ENCODE measurements around the gene TRAPPC12.

TRAPPC12 gene

DNA sequence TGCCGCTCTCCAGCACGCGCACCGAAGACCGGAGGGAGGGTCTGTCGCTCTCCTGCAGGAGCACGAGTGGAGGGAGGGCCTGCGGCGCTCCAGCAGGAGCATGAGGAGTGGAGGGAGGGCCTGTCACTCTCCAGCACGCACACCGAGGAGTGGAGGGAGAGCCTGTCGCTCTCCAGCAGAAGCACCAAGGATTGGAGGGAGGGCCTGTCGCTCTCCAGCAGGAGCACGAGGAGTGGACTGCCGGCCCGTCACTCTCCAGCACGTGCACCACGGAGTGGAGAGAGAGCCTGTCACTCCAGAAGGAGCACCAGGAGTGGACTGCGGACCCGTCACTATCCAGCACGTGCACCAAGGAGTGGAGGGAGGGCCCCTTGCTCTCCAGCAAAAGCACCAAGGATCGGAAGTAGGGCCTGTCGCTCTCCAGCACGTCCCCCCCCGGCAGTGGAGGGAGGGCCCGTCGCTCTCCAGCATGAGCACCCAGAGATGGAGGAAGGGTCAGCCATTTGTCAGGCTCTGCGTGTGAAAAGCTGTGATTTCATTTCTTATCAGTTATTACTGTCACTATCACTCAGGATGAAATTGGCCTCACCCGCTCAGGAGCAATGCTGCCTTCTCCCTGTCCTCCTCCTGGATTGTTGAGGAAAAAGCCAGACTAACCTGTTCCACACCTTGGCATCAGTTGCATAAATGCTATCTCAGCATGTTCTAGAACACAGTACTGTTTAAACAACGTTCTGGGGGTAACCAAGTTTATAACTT, 103.9 kb downstream of the TRAPPC12 start:
- Histone ChIP-seq H3K27me3 (replicated peaks in 2 of 5; ENCODE audit: control insufficient read depth in 4 of 5, insufficient read depth in 5 of 5, low read length in 4 of 5) (no peaks in the 10 kb centered on the region), H3K4me3 (ENCODE audit: control insufficient read depth in 1 of 7, extremely low read depth in 1 of 7, insufficient read depth in 4 of 7, low read depth in 2 of 7, low read length in 6 of 7) (no peak overlapping the region), H3K36me3 (ENCODE audit: control insufficient read depth in 4 of 4, insufficient read depth in 4 of 4, low read length in 3 of 4) (peaks cover 0 to 35% (median 20%) of the 10 kb centered on the region in 4 experiments), H3K27ac (ENCODE audit: insufficient read depth in 1 of 2, low read depth in 1 of 2, low read length in 2 of 2, poor library complexity in 1 of 2, severe bottlenecking in 2 of 2) (no peak overlapping the region), H3K9me3 (ENCODE audit: control extremely low read depth in 1 of 5, control insufficient read depth in 4 of 5, insufficient read depth in 2 of 5, low read depth in 1 of 5, low read length in 4 of 5) (peaks cover 0 to 5% (median 0%) of the 10 kb centered on the region in 5 experiments), H3K4me1 (ENCODE audit: control extremely low read depth in 1 of 4, control insufficient read depth in 4 of 4, insufficient read depth in 4 of 4, low read length in 3 of 4) (no peaks in the 10 kb centered on the region)
- POLR2A ChIA-PET: no interaction called here
- CTCF ChIA-PET: no interaction called here
- peak; percentile 64 to 92 (median 81) for DNase-seq
- WGBS (ENCODE audit: insufficient coverage): 89% methylated on average over 26 of the region's 30 CpGs

GRCh38 chr2:3483986-3484960, 104.8 kb downstream of the TRAPPC12 start:
- POLR2A ChIA-PET: no interaction called here
- Histone ChIP-seq H3K4me3 (ENCODE audit: control insufficient read depth in 1 of 7, extremely low read depth in 1 of 7, insufficient read depth in 4 of 7, low read depth in 2 of 7, low read length in 6 of 7) (no peak overlapping the region), H3K9me3 (ENCODE audit: control extremely low read depth in 1 of 5, control insufficient read depth in 4 of 5, insufficient read depth in 2 of 5, low read depth in 1 of 5, low read length in 4 of 5) (peaks cover 0 to 5% (median 0%) of the 10 kb centered on the region in 5 experiments), H3K27ac (ENCODE audit: insufficient read depth in 1 of 2, low read depth in 1 of 2, low read length in 2 of 2, poor library complexity in 1 of 2, severe bottlenecking in 2 of 2) (no peak overlapping the region), H3K4me1 (ENCODE audit: control extremely low read depth in 1 of 4, control insufficient read depth in 4 of 4, insufficient read depth in 4 of 4, low read length in 3 of 4) (no peaks in the 10 kb centered on the region), H3K36me3 (ENCODE audit: control insufficient read depth in 4 of 4, insufficient read depth in 4 of 4, low read length in 3 of 4) (peaks cover 0 to 27% (median 12%) of the 10 kb centered on the region in 4 experiments), H3K27me3 (replicated peaks in 2 of 5; ENCODE audit: control insufficient read depth in 4 of 5, insufficient read depth in 5 of 5, low read length in 4 of 5) (no peaks in the 10 kb centered on the region)
- no peak for DNase-seq
- CTCF ChIA-PET: no interaction called here
- 92% methylated on average over 27 of the region's 34 CpGs for WGBS (ENCODE audit: insufficient coverage)

- CTCF ChIA-PET: no interaction called here
- no peaks in the 10 kb centered on the region for H3K27me3 ChIP-seq (replicated peaks in 2 of 5; ENCODE audit: control insufficient read depth in 4 of 5, insufficient read depth in 5 of 5, low read length in 4 of 5)
- POLR2A ChIA-PET: no interaction called here
- no peak for DNase-seq
- 96% methylated on average over 11 of the region's 11 CpGs for WGBS (ENCODE audit: insufficient coverage)
- no peak overlapping the region for H3K4me3 ChIP-seq (ENCODE audit: control insufficient read depth in 1 of 7, extremely low read depth in 1 of 7, insufficient read depth in 4 of 7, low read depth in 2 of 7, low read length in 6 of 7)
- peaks cover 0 to under 1% (median 0%) of the 10 kb centered on the region in 4 experiments for H3K4me1 ChIP-seq (ENCODE audit: control extremely low read depth in 1 of 4, control insufficient read depth in 4 of 4, insufficient read depth in 4 of 4, low read length in 3 of 4)
- peaks cover 0 to 19% (median 6%) of the 10 kb centered on the region in 4 experiments for H3K36me3 ChIP-seq (ENCODE audit: control insufficient read depth in 4 of 4, insufficient read depth in 4 of 4, low read length in 3 of 4)
- no peak overlapping the region for H3K27ac ChIP-seq (ENCODE audit: insufficient read depth in 1 of 2, low read depth in 1 of 2, low read length in 2 of 2, poor library complexity in 1 of 2, severe bottlenecking in 2 of 2)
- H3K9me3 ChIP-seq (ENCODE audit: control extremely low read depth in 1 of 5, control insufficient read depth in 4 of 5, insufficient read depth in 2 of 5, low read depth in 1 of 5, low read length in 4 of 5): peaks cover 0 to 5% (median 0%) of the 10 kb centered on the region in 5 experiments
These were observed 105.7 kb downstream of the TRAPPC12 start for GRCh38 chr2:3485166-3485565.

- Histone ChIP-seq H3K9me3 (ENCODE audit: control extremely low read depth in 1 of 5, control insufficient read depth in 4 of 5, insufficient read depth in 2 of 5, low read depth in 1 of 5, low read length in 4 of 5) (peaks cover 0 to 5% (median 0%) of the 10 kb centered on the region in 5 experiments), H3K4me1 (ENCODE audit: control extremely low read depth in 1 of 4, control insufficient read depth in 4 of 4, insufficient read depth in 4 of 4, low read length in 3 of 4) (peaks cover 0 to 12% (median 8%) of the 10 kb centered on the region in 4 experiments), H3K27me3 (replicated peaks in 2 of 5; ENCODE audit: control insufficient read depth in 4 of 5, insufficient read depth in 5 of 5, low read length in 4 of 5) (no peaks in the 10 kb centered on the region), H3K36me3 (ENCODE audit: control insufficient read depth in 4 of 4, insufficient read depth in 4 of 4, low read length in 3 of 4) (peaks cover 0 to 19% (median 6%) of the 10 kb centered on the region in 4 experiments), H3K4me3 (ENCODE audit: control insufficient read depth in 1 of 7, extremely low read depth in 1 of 7, insufficient read depth in 4 of 7, low read depth in 2 of 7, low read length in 6 of 7) (no peak overlapping the region), H3K27ac (ENCODE audit: insufficient read depth in 1 of 2, low read depth in 1 of 2, low read length in 2 of 2, poor library complexity in 1 of 2, severe bottlenecking in 2 of 2) (no peak overlapping the region)
- no peak for DNase-seq
- WGBS (ENCODE audit: insufficient coverage): 96% methylated on average over 24 of the region's 29 CpGs
- CTCF ChIA-PET: no interaction called here
- POLR2A ChIA-PET: no interaction called here
These were observed 106.8 kb downstream of the TRAPPC12 start for GRCh38 chr2:3486047-3487027.

DNA sequence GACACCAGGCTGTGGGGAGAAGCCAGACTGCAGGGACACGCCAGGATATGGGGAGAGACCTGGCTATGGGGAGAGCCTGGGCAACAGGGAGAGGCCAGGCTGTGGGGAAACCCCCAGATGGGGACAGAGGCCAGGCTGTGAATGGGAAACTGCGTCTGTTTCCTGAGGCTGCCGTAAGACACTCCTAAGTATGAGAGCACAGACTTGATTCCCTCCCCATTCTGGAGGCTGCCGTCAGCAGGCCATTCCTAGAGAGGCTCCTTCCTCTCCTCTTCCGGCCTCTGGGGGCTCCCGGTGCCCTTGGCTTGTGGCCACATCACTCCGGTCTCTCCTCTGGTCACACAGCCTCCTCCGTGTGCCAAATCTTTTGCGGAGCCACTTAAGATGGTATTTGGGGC, 107.5 kb downstream of the TRAPPC12 start:
- H3K27me3 ChIP-seq (replicated peaks in 2 of 5; ENCODE audit: control insufficient read depth in 4 of 5, insufficient read depth in 5 of 5, low read length in 4 of 5): no peaks in the 10 kb centered on the region

GRCh38 chr2:3487432-3487831, 107.9 kb downstream of the TRAPPC12 start:
- no peaks in the 10 kb centered on the region for H3K27me3 ChIP-seq (replicated peaks in 2 of 5; ENCODE audit: control insufficient read depth in 4 of 5, insufficient read depth in 5 of 5, low read length in 4 of 5)
- H3K36me3 ChIP-seq (ENCODE audit: control insufficient read depth in 4 of 4, insufficient read depth in 4 of 4, low read length in 3 of 4): peaks cover 0 to 13% (median 2%) of the 10 kb centered on the region in 4 experiments
- no peak overlapping the region for H3K27ac ChIP-seq (ENCODE audit: insufficient read depth in 1 of 2, low read depth in 1 of 2, low read length in 2 of 2, poor library complexity in 1 of 2, severe bottlenecking in 2 of 2)
- H3K9me3 ChIP-seq (ENCODE audit: control extremely low read depth in 1 of 5, control insufficient read depth in 4 of 5, insufficient read depth in 2 of 5, low read depth in 1 of 5, low read length in 4 of 5): peaks cover 0 to 5% (median 0%) of the 10 kb centered on the region in 5 experiments
- peaks cover 0 to 17% (median 10%) of the 10 kb centered on the region in 4 experiments for H3K4me1 ChIP-seq (ENCODE audit: control extremely low read depth in 1 of 4, control insufficient read depth in 4 of 4, insufficient read depth in 4 of 4, low read length in 3 of 4)
- CTCF ChIA-PET: no interaction called here
- POLR2A ChIA-PET: no interaction called here
- no peak for DNase-seq
- WGBS (ENCODE audit: insufficient coverage): 97% methylated on average over 10 of the region's 10 CpGs
- H3K4me3 ChIP-seq (ENCODE audit: control insufficient read depth in 1 of 7, extremely low read depth in 1 of 7, insufficient read depth in 4 of 7, low read depth in 2 of 7, low read length in 6 of 7): no peak overlapping the region

More for the DNA sequence above, 107.5 kb downstream of the TRAPPC12 start:
- H3K4me1 ChIP-seq (ENCODE audit: control extremely low read depth in 1 of 4, control insufficient read depth in 4 of 4, insufficient read depth in 4 of 4, low read length in 3 of 4): peaks cover 0 to 17% (median 10%) of the 10 kb centered on the region in 4 experiments
- H3K4me3 ChIP-seq (ENCODE audit: control insufficient read depth in 1 of 7, extremely low read depth in 1 of 7, insufficient read depth in 4 of 7, low read depth in 2 of 7, low read length in 6 of 7): no peak overlapping the region
- 95% methylated on average over 7 of the region's 9 CpGs for WGBS (ENCODE audit: insufficient coverage)
- ChIA-PET CTCF (no interaction called here), POLR2A (no interaction called here)
- peaks cover 0 to 17% (median 3%) of the 10 kb centered on the region in 4 experiments for H3K36me3 ChIP-seq (ENCODE audit: control insufficient read depth in 4 of 4, insufficient read depth in 4 of 4, low read length in 3 of 4)
- peaks cover 0 to 5% (median 0%) of the 10 kb centered on the region in 5 experiments for H3K9me3 ChIP-seq (ENCODE audit: control extremely low read depth in 1 of 5, control insufficient read depth in 4 of 5, insufficient read depth in 2 of 5, low read depth in 1 of 5, low read length in 4 of 5)
- DNase-seq: no peak
- H3K27ac ChIP-seq (ENCODE audit: insufficient read depth in 1 of 2, low read depth in 1 of 2, low read length in 2 of 2, poor library complexity in 1 of 2, severe bottlenecking in 2 of 2): no peak overlapping the region
